Activated CD8-positive, alpha-beta T cell treated with anti-CD3 and anti-CD28 coated beads for 36 hours (primary cell): ENCODE results near the gene ATG101. TPM values are rescaled to one million over a fixed set of nuclear protein-coding genes. Genes with fewer than 3 reads are reported as not detected.
A peak's percentile ranks its signal among the peaks of the same experiment; 100 is the strongest.

Experiments used
- ATAC-seq: fragments of 200-7000 bp; cut with Tn5 transposase; one replicate; pipeline ENCODE4 v1.10.0; 2021; ENCODE audit warnings: mild to moderate bottlenecking, moderate library complexity
- CTCF ChIA-PET: fragments of 350-600 bp; sonication (Branson Sonifier 250); formaldehyde crosslinking; loops from one replicate; lab custom pipeline; 2021; ENCODE audit warnings: antibody characterized with exemption; lab: Charles Lee
- POLR2A ChIA-PET: fragments of 350-600 bp; sonication (Branson Sonifier 250); formaldehyde crosslinking; loops from one replicate; lab custom pipeline; 2021; ENCODE audit warnings: antibody characterized with exemption; lab: Charles Lee
- DNase-seq: peaks from one replicate; pipeline ENCODE4 v3.0.0-alpha.2; 2020
- H3K27ac Mint-ChIP-seq: one replicate; pipeline ENCODE4 v1.8.0; 2021; ENCODE audit warnings: mild to moderate bottlenecking, mixed read lengths
- H3K27me3 Mint-ChIP-seq: one replicate; pipeline ENCODE4 v1.8.0; 2021; ENCODE audit warnings: mixed read lengths
- H3K36me3 Mint-ChIP-seq: one replicate; pipeline ENCODE4 v1.8.0; 2021; ENCODE audit warnings: low read depth, mixed read lengths
- H3K4me1 Mint-ChIP-seq: one replicate; pipeline ENCODE4 v1.8.0; 2021; ENCODE audit warnings: low read depth, mixed read lengths
- H3K4me3 Mint-ChIP-seq: one replicate; pipeline ENCODE4 v1.8.0; 2021; ENCODE audit warnings: mild to moderate bottlenecking, moderate library complexity, mixed read lengths
- H3K9me3 Mint-ChIP-seq: one replicate; pipeline ENCODE4 v1.8.0; 2021; ENCODE audit warnings: mixed read lengths
- CTCF ChIP-seq: fragments of 200-600 bp; IDR thresholded peaks from one replicate; pipeline ENCODE4 v1.8.0; 2022; ENCODE audit warnings: antibody characterized with exemption, mild to moderate bottlenecking
- intact Hi-C: fragments of 100-400 bp; cut with micrococcal nuclease; formaldehyde crosslinking; loops from one replicate; pipeline ENCODE4 v1.10.0; 2022
- total RNA-seq, 2 experiments: library from RNA; stranded (reverse); gene quantifications; one replicate each; pipeline ENCODE4 v1.2.3, GENCODE V29; 2021

Gene ATG101
- total RNA-seq, 2 experiments from 2014 or later: 25.6 to 28.4 TPM

- DNase-seq: no peak
- ChIA-PET CTCF (interaction anchor here (1.1 to 19.6 kb wide), 7 partner anchors 6 to 91 kb away, joined by 3 to 602 read pairs (median 310); partner anchors contain the start of genes ATG101, NR4A1 and SMIM41), POLR2A (interaction anchor here (4.2 kb wide), 1 partner anchor 21 kb away, joined by 26 read pairs; the partner anchor contains the start of gene NR4A1)
- Mint-ChIP-seq H3K9me3 (no peaks in the 10 kb centered on the region), H3K27ac (no peak overlapping the region), H3K4me1 (peaks cover 39% of the 10 kb centered on the region), H3K4me3 (no peak overlapping the region), H3K27me3 (no peaks in the 10 kb centered on the region), H3K36me3 (no peaks in the 10 kb centered on the region)
- intact Hi-C loops: loop anchor here (5.0 kb wide), 2 partner anchors 38 to 93 kb away; partner anchors contain the start of gene ATG101
- no peak for ATAC-seq
- no peak for TF ChIP-seq CTCF
Observed at GRCh38 chr12:52029685-52030084, 40.1 kb upstream of the ATG101 start.

GRCh38 chr12:52032446-52032803 is 37.4 kb upstream of the ATG101 start:
- POLR2A ChIA-PET: interaction anchor here (1.0 to 4.2 kb wide), 10 partner anchors 9 to 48 kb away, joined by 3 to 26 read pairs (median 5); partner anchors contain the start of genes ATG101, NR4A1 and TAMALIN
- DNase-seq (no peak), ATAC-seq (no peak)
- CTCF ChIA-PET: interaction anchor here (0.7 to 19.6 kb wide), 11 partner anchors 9 to 611 kb away, joined by 3 to 602 read pairs (median 9); partner anchors contain the start of genes ATG101, NR4A1 and SMIM41
- Mint-ChIP-seq H3K27me3 (no peaks in the 10 kb centered on the region), H3K9me3 (no peaks in the 10 kb centered on the region), H3K27ac (peak overlapping the region; percentile 84), H3K4me3 (peak overlapping the region; percentile 75), H3K4me1 (peaks cover 41% of the 10 kb centered on the region), H3K36me3 (no peaks in the 10 kb centered on the region)
- intact Hi-C loops: no loop called here
- TF ChIP-seq CTCF: no peak

GRCh38 chr12:52032804-52033445 is 36.9 kb upstream of the ATG101 start:
- H3K4me3 Mint-ChIP-seq: peak overlapping the region; percentile 75
- H3K36me3 Mint-ChIP-seq: peaks cover 1% of the 10 kb centered on the region
- no peak for TF ChIP-seq CTCF
- ChIA-PET POLR2A (interaction anchor here (1.1 to 4.2 kb wide), 10 partner anchors 12 to 61 kb away, joined by 3 to 26 read pairs (median 5); partner anchors contain the start of genes ATG101, NR4A1 and TAMALIN), CTCF (interaction anchor here (0.7 to 19.6 kb wide), 11 partner anchors 9 to 612 kb away, joined by 3 to 602 read pairs (median 9); partner anchors contain the start of genes ATG101, NR4A1 and SMIM41)
- no peaks in the 10 kb centered on the region for H3K27me3 Mint-ChIP-seq
- peak overlapping the region; percentile 88 for H3K27ac Mint-ChIP-seq
- DNase-seq: peak; percentile 96
- intact Hi-C loops: no loop called here
- H3K9me3 Mint-ChIP-seq: no peaks in the 10 kb centered on the region
- ATAC-seq: peak; percentile 93
- H3K4me1 Mint-ChIP-seq: peaks cover 41% of the 10 kb centered on the region

GRCh38 chr12:52033446-52034140 is 36.2 kb upstream of the ATG101 start:
- no peaks in the 10 kb centered on the region for H3K9me3 Mint-ChIP-seq
- ChIA-PET POLR2A (interaction anchor here (1.1 to 4.2 kb wide), 9 partner anchors 8 to 62 kb away, joined by 3 to 26 read pairs (median 5); partner anchors contain the start of genes ATG101, NR4A1 and TAMALIN), CTCF (interaction anchor here (0.7 to 19.6 kb wide), 8 partner anchors 8 to 107 kb away, joined by 3 to 602 read pairs (median 160); partner anchors contain the start of genes ATG101, NR4A1 and SMIM41)
- intact Hi-C loops: no loop called here
- ATAC-seq (no peak), DNase-seq (no peak)
- peak overlapping the region; percentile 88 for H3K27ac Mint-ChIP-seq
- no peak for TF ChIP-seq CTCF
- H3K4me1 Mint-ChIP-seq: peaks cover 46% of the 10 kb centered on the region
- H3K36me3 Mint-ChIP-seq: peaks cover 6% of the 10 kb centered on the region
- H3K27me3 Mint-ChIP-seq: no peaks in the 10 kb centered on the region
- peak overlapping the region; percentile 75 for H3K4me3 Mint-ChIP-seq
